ENCODE results near the gene NRXN2. TPM values are rescaled to one million over a fixed set of nuclear protein-coding genes. Genes with fewer than 3 reads are reported as not detected.

The NRXN2 gene
- polyA plus RNA-seq, 3 donors, result 0.07 TPM; not detected in 2

DNA sequence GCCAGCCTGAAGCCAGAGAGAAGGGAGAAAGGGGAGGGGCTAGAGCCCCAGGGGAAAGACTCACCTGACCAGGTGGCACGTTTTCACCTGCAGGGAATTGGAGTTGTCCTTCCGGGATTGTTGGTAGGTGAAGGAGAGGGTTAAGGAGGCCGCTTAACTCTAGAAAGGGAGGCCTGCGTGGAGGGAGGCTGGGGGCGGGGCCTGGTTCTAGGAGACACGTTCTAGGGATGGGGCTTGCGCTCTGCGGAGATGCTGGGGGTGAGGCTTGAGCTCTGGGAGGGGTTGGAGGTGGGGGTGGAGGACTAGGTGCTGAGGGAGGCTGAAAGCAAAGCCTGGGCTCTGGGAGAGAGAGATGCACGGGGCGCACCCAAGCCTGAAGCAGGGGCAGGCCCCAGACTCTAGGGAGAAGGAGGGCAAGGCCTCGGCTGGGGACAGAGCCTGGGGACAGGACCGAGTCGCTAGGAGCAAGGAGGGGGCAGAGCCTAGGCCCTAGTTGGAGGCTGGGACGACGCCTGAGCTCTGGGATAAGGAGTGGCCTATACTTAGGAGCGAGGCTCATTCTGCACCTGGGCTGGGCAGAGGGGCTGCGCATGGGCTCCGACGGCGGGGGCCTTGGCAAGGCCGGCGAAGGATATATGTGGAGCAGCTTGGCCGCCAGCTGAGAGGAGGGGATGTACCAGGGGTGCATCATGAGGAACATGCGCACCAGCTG, 18.5 kb upstream of the NRXN2 start:
- TF ChIP-seq, protein P1, sequence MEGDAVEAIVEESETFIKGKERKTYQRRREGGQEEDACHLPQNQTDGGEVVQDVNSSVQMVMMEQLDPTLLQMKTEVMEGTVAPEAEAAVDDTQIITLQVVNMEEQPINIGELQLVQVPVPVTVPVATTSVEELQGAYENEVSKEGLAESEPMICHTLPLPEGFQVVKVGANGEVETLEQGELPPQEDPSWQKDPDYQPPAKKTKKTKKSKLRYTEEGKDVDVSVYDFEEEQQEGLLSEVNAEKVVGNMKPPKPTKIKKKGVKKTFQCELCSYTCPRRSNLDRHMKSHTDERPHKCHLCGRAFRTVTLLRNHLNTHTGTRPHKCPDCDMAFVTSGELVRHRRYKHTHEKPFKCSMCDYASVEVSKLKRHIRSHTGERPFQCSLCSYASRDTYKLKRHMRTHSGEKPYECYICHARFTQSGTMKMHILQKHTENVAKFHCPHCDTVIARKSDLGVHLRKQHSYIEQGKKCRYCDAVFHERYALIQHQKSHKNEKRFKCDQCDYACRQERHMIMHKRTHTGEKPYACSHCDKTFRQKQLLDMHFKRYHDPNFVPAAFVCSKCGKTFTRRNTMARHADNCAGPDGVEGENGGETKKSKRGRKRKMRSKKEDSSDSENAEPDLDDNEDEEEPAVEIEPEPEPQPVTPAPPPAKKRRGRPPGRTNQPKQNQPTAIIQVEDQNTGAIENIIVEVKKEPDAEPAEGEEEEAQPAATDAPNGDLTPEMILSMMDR (IDR thresholded peaks at IDR 0.05), result no peak
- Histone ChIP-seq H3K36me3 (replicated peaks in 1 of 2; ENCODE audit: control insufficient read depth in 1 of 2, insufficient read depth in 2 of 2, low read length in 2 of 2) (peaks cover 29 to 47% of the 10 kb centered on the region in 2 donors), H3K27me3 (ENCODE audit: control insufficient read depth in 2 of 2, insufficient read depth in 2 of 2, low read length in 2 of 2) (no peaks in the 10 kb centered on the region), H2AFZ (ENCODE audit: insufficient read depth, low read depth, low read length, poor library complexity, severe bottlenecking) (no peak overlapping the region), H3K4me2 (replicated peaks; ENCODE audit: extremely low read depth, low read length, poor library complexity, severe bottlenecking) (peak overlapping the region; percentile 99), H3K27ac (ENCODE audit: low read depth in 1 of 2, low read length in 2 of 2) (peak overlapping the region in 1 of 2 donors; percentile 83), H3K4me3 (replicated peaks in 1 of 3; ENCODE audit: low read depth in 2 of 3, low read length in 3 of 3) (peak overlapping the region; percentile 71 to 95 (median 91)), H3K9ac (ENCODE audit: insufficient read depth, low read length, poor library complexity, severe bottlenecking) (peak overlapping the region; percentile 75), H3K79me2 (ENCODE audit: insufficient read depth, low read length) (peaks cover 67% of the 10 kb centered on the region), H4K20me1 (ENCODE audit: insufficient read depth, low read length) (peaks cover 60% of the 10 kb centered on the region), H3K9me3 (replicated peaks in 1 of 2; ENCODE audit: control insufficient read depth in 1 of 2, insufficient read depth in 1 of 2, low read length in 2 of 2) (no peaks in the 10 kb centered on the region), H3K4me1 (ENCODE audit: control insufficient read depth in 1 of 2, insufficient read depth in 2 of 2, low read length in 2 of 2) (peaks cover 32 to 48% of the 10 kb centered on the region in 2 donors)
- peaks cover 40 to 51% of the 10 kb centered on the region in 2 donors for H3K36me3 Mint-ChIP-seq
- peaks cover 0 to 4% (median 1%) of the 10 kb centered on the region in 3 donors for H3K27me3 Mint-ChIP-seq (ENCODE audit: low read depth in 3 of 3)
- no peak for DNase-seq
- H3K27ac Mint-ChIP-seq, result peak overlapping the region in 6 of 7 donors; percentile 31 to 74 (median 58)
- H3K4me1 Mint-ChIP-seq, result peaks cover 32% of the 10 kb centered on the region
- intact Hi-C loops (cut with micrococcal nuclease), result no loop called here
- 79% methylated on average over 17 of the region's 24 CpGs for WGBS (ENCODE audit: insufficient coverage)
- H3K4me3 Mint-ChIP-seq, result peak overlapping the region; percentile 87 to 91
- no peaks in the 10 kb centered on the region for H3K9me3 Mint-ChIP-seq

DNA sequence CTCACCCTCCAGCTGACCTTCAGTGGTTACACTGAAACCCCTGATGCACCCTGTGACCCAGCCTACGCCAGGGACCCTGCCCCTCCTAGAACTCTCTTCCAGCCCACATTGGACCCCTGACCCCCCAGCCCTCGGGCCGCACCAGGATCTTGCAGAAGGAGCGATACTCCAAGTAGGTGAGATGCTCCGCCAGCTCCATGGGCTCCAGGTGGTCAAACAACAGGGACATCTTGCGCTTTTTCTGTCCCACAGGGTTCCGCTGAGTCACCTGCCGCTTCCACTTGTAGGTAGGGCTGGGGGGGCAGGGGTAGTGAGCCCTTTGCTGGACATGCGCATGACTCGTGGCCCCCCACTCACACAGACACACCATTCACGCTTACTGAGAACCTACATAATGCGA, 16.9 kb upstream of the NRXN2 start:
- Histone ChIP-seq H3K79me2 (ENCODE audit: insufficient read depth, low read length) (peaks cover 84% of the 10 kb centered on the region), H3K36me3 (replicated peaks in 1 of 2; ENCODE audit: control insufficient read depth in 1 of 2, insufficient read depth in 2 of 2, low read length in 2 of 2) (peaks cover 46 to 64% of the 10 kb centered on the region in 2 donors), H3K9me3 (replicated peaks in 1 of 2; ENCODE audit: control insufficient read depth in 1 of 2, insufficient read depth in 1 of 2, low read length in 2 of 2) (no peaks in the 10 kb centered on the region), H3K27me3 (ENCODE audit: control insufficient read depth in 2 of 2, insufficient read depth in 2 of 2, low read length in 2 of 2) (no peaks in the 10 kb centered on the region), H3K4me1 (ENCODE audit: control insufficient read depth in 1 of 2, insufficient read depth in 2 of 2, low read length in 2 of 2) (peaks cover 21 to 34% of the 10 kb centered on the region in 2 donors), H4K20me1 (ENCODE audit: insufficient read depth, low read length) (peaks cover 77% of the 10 kb centered on the region), H3K9ac (ENCODE audit: insufficient read depth, low read length, poor library complexity, severe bottlenecking) (no peak overlapping the region), H2AFZ (ENCODE audit: insufficient read depth, low read depth, low read length, poor library complexity, severe bottlenecking) (no peak overlapping the region), H3K4me2 (replicated peaks; ENCODE audit: extremely low read depth, low read length, poor library complexity, severe bottlenecking) (no peak overlapping the region), H3K27ac (ENCODE audit: low read depth in 1 of 2, low read length in 2 of 2) (no peak overlapping the region), H3K4me3 (replicated peaks in 1 of 3; ENCODE audit: low read depth in 2 of 3, low read length in 3 of 3) (no peak overlapping the region)
- Mint-ChIP-seq H3K9me3 (peaks cover 0 to 2% (median 0%) of the 10 kb centered on the region in 7 donors), H3K4me1 (peaks cover 37% of the 10 kb centered on the region), H3K36me3 (peaks cover 55 to 68% of the 10 kb centered on the region in 2 donors), H3K27ac (no peak overlapping the region), H3K27me3 (ENCODE audit: low read depth in 3 of 3) (peaks cover 0 to 4% (median 1%) of the 10 kb centered on the region in 3 donors), H3K4me3 (no peak overlapping the region)
- DNase-seq, result no peak
- WGBS (ENCODE audit: insufficient coverage), result 98% methylated on average over 7 of the region's 12 CpGs
- intact Hi-C loops (cut with micrococcal nuclease), result no loop called here
- TF ChIP-seq, protein P1 (IDR thresholded peaks at IDR 0.05), result no peak
